Heart left ventricle (tissue), 13 donors: ENCODE measurements around the gene DNAH7.

Experiments
- POLR2A ChIP-seq, 2 donors: fragments of 450-650 bp; IDR thresholded peaks; one replicate each; pipeline ENCODE4 v1.6.1; 2017; ENCODE audit warnings: antibody characterized with exemption in 2 of 2, mild to moderate bottlenecking in 2 of 2, moderate library complexity in 2 of 2
- TF ChIP-seq, protein P1 (sequence below), 12 donors: fragments of 200-600 bp; sonication (generic) in 4 of 12; IDR thresholded peaks; one replicate each; pipeline versions ENCODE4 v1.5.0 to v1.8.0; 2018 to 2022; ENCODE audit warnings: antibody characterized with exemption in 12 of 12, mild to moderate bottlenecking in 5 of 12
- donor health status: ischemic (EF 13 %, LVEDD 7.1; RV severe dilation, severe dysfunction).
- donor health status: DM: no; HTN: yes; CAD: no.
- donor health status: DM: no; HTN: no; CAD: no.
- donor health status: ischemic (EF 25% LVEDD 6.9; RV normal size, moderate dysfunction).
- donor health status: ischemic (EF 25% LVEDD 5.7; RV mildly dilated, moderate dysfunction).
- donor health status: ischemic (EF 35%, LVEDD 5.7; RV mildly dilated, moderate dysfunction).
- donor health status: nonischemic (EF 11% LVEDD 7.7; RV severe dilation, severe dysfunction).
- donor health status: DM: yes; HTN: yes; CAD: no.
- donor health status: PGD.
- donor health status: ischemic (EF 29% LVEDD 5.4; RV normal size, mild dysfunction).
- donor health status: nonischemic (EF 23%, LVEDD 6.1; RV moderate dilation, normal function).

DNA sequence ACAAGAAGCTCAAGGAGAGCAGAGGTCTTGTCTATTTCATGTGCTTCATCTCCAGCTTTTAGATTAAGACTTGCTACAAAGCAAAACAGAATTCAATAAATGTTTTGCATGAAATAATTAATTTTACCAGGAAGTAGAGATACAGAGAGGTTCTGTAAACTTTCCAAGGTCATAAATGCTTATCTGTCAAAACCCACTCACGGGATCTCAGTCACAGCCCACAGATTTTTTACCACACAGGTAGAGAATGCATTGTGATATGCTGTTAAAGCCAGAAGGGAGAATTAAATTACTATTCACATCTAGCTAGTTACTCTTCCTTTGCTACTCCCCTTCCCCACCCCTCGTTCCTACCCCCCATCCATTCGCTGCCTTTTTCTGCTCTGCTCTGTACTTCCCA, 205.5 kb downstream of the DNAH7 start:
- TF ChIP-seq, protein P1, sequence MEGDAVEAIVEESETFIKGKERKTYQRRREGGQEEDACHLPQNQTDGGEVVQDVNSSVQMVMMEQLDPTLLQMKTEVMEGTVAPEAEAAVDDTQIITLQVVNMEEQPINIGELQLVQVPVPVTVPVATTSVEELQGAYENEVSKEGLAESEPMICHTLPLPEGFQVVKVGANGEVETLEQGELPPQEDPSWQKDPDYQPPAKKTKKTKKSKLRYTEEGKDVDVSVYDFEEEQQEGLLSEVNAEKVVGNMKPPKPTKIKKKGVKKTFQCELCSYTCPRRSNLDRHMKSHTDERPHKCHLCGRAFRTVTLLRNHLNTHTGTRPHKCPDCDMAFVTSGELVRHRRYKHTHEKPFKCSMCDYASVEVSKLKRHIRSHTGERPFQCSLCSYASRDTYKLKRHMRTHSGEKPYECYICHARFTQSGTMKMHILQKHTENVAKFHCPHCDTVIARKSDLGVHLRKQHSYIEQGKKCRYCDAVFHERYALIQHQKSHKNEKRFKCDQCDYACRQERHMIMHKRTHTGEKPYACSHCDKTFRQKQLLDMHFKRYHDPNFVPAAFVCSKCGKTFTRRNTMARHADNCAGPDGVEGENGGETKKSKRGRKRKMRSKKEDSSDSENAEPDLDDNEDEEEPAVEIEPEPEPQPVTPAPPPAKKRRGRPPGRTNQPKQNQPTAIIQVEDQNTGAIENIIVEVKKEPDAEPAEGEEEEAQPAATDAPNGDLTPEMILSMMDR (IDR thresholded peaks at IDR 0.05): no peak
- TF ChIP-seq POLR2A (IDR thresholded peaks at IDR 0.05): no peak
